ENCODE data around the gene CISTR.

The CISTR gene

GRCh38 chr12:53743266-53744129 is 8.3 kb downstream of the CISTR start:
- DNase-seq (ENCODE audit: low spot score): peak; percentile 75

GRCh38 chr12:53740130-53740491 is 11.7 kb downstream of the CISTR start:
- no peak for DNase-seq (ENCODE audit: low spot score)

GRCh38 chr12:53739214-53740129 is 12.3 kb downstream of the CISTR start:
- no peak for DNase-seq (ENCODE audit: low spot score)

GRCh38 chr12:53738406-53739213 is 13.2 kb downstream of the CISTR start:
- no peak for DNase-seq (ENCODE audit: low spot score)

GRCh38 chr12:53737951-53738405 is 13.8 kb downstream of the CISTR start:
- no peak for DNase-seq (ENCODE audit: low spot score)

- DNase-seq (ENCODE audit: low spot score): no peak
These were observed 14.5 kb downstream of the CISTR start for GRCh38 chr12:53737093-53737808.

- no peak for DNase-seq (ENCODE audit: low spot score)
These were observed 15.2 kb downstream of the CISTR start for GRCh38 chr12:53736592-53736991.

- DNase-seq (ENCODE audit: low spot score): no peak
These were observed 16.2 kb downstream of the CISTR start for GRCh38 chr12:53735556-53735955.

- no peak for DNase-seq (ENCODE audit: low spot score)
These were observed 17.4 kb downstream of the CISTR start for GRCh38 chr12:53734425-53734824.

- no peak for DNase-seq (ENCODE audit: low spot score)
These were observed 18.0 kb downstream of the CISTR start for GRCh38 chr12:53733807-53734200.

- DNase-seq (ENCODE audit: low spot score): no peak
These were observed 18.6 kb downstream of the CISTR start for GRCh38 chr12:53733051-53733806.

GRCh38 chr12:53729644-53730043 is 22.1 kb downstream of the CISTR start:
- no peak for DNase-seq (ENCODE audit: low spot score)

GRCh38 chr12:53728206-53728605 is 23.6 kb downstream of the CISTR start:
- DNase-seq (ENCODE audit: low spot score): no peak

- peak; percentile 99 for DNase-seq (ENCODE audit: low spot score)
These were observed 24.3 kb downstream of the CISTR start, which contains the start of gene CALCOCO1 for GRCh38 chr12:53727310-53728041. Gene CALCOCO1, minus strand, starts transcription at chr12:53727452. Its CDS starts 2,210 bp downstream, at chr12:53725242.

- DNase-seq (ENCODE audit: low spot score): no peak
These were observed 24.9 kb downstream of the CISTR start for GRCh38 chr12:53726946-53727309.

- DNase-seq (ENCODE audit: low spot score): peak; percentile 26
These were observed 25.4 kb downstream of the CISTR start for GRCh38 chr12:53726341-53726740.

- no peak for DNase-seq (ENCODE audit: low spot score)
These were observed 26.0 kb downstream of the CISTR start for GRCh38 chr12:53725824-53726223.

- no peak for DNase-seq (ENCODE audit: low spot score)
These were observed 29.2 kb downstream of the CISTR start for GRCh38 chr12:53722450-53723041.

GRCh38 chr12:53720946-53721345 is 30.8 kb downstream of the CISTR start:
- no peak for DNase-seq (ENCODE audit: low spot score)

Data from hematopoietic multipotent progenitor cell treated with erythropoietin and hydrocortisone succinate and interleukin-3 and kit ligand, for 15 days (in vitro differentiated cells).